B cell (primary cell): ENCODE results near the gene KIAA1210. TPM values are rescaled to one million over a fixed set of nuclear protein-coding genes. Genes with fewer than 3 reads are reported as not detected.

ENCODE experiments used
- ATAC-seq: fragments of 200-7000 bp; cut with Tn5 transposase; one replicate; pipeline ENCODE4 v1.10.0; 2021; ENCODE audit warnings: low read depth, mild to moderate bottlenecking, moderate number of reproducible peaks, moderate library complexity
- CTCF ChIA-PET: fragments of 350-600 bp; sonication (Branson Sonifier 250); formaldehyde crosslinking; loops from one replicate; lab custom pipeline; 2021; ENCODE audit warnings: antibody characterized with exemption, inconsistent platforms; lab: Charles Lee
- POLR2A ChIA-PET: fragments of 350-600 bp; sonication (Branson Sonifier 250); formaldehyde crosslinking; loops from one replicate; lab custom pipeline; 2021; ENCODE audit warnings: antibody characterized with exemption; lab: Charles Lee
- DNase-seq: peaks from one replicate; pipeline ENCODE4 v3.0.0; 2013
- H2AFZ ChIP-seq: 2 replicates; pipeline ENCODE4 v1.6.1; 2012; ENCODE audit warnings: mild to moderate bottlenecking, low read depth, low read length; ENCODE audit not compliant: insufficient read depth, poor library complexity, severe bottlenecking
- H3K27ac ChIP-seq, 2 donors: 1 replicate in 1 of 2; 2 replicates in 1 of 2; pipeline ENCODE4 v1.5.1; 2012 to 2013; ENCODE audit warnings: low read length in 2 of 2, mild to moderate bottlenecking in 2 of 2, moderate library complexity in 1 of 2
- H3K27me3 ChIP-seq, 4 experiments: fragments of 200-600 bp in 1 of 4; sonication (generic) in 1 of 4; replicated peaks in 1 of 4; 1 replicate in 2 of 4; 2 replicates in 2 of 4; pipeline versions ENCODE4 v1.6.1 to v1.7.0; 2013 to 2016; ENCODE audit warnings: low read length in 3 of 4, mild to moderate bottlenecking in 2 of 4, mixed read lengths in 1 of 4, moderate library complexity in 1 of 4; ENCODE audit not compliant: insufficient read depth in 4 of 4, control insufficient read depth in 3 of 4; ENCODE audit errors: control extremely low read depth in 1 of 4
- H3K36me3 ChIP-seq, 2 experiments: replicated peaks in 1 of 2; 1 replicate in 1 of 2; 2 replicates in 1 of 2; pipeline versions ENCODE4 v1.6.1 to v1.7.1; 2013; ENCODE audit warnings: low read length in 1 of 2; ENCODE audit not compliant: insufficient read depth in 2 of 2, control insufficient read depth in 1 of 2; ENCODE audit errors: control extremely low read depth in 1 of 2, extremely low read depth in 1 of 2
- H3K4me1 ChIP-seq, 2 donors: fragments of 200-600 bp in 1 of 2; sonication (generic) in 1 of 2; 1 replicate in 1 of 2; 2 replicates in 1 of 2; pipeline versions ENCODE4 v1.5.1 to v1.6.1; 2013 to 2017; ENCODE audit warnings: low read length in 2 of 2; ENCODE audit not compliant: control insufficient read depth in 2 of 2, insufficient read depth in 2 of 2
- H3K4me2 ChIP-seq: replicated peaks from 2 replicates; pipeline ENCODE3; 2012; ENCODE audit warnings: mild to moderate bottlenecking, low read depth, low read length; ENCODE audit not compliant: poor library complexity, severe bottlenecking
- H3K4me3 ChIP-seq, 5 experiments: fragments of 200-600 bp in 1 of 5; sonication (generic) in 1 of 5; 1 replicate in 3 of 5; 2 replicates in 2 of 5; pipeline versions ENCODE4 v1.5.1 to v1.7.0; 2011 to 2016; ENCODE audit warnings: low read length in 4 of 5, mild to moderate bottlenecking in 4 of 5, low read depth in 2 of 5, control low read depth in 1 of 5, moderate library complexity in 1 of 5; ENCODE audit not compliant: insufficient read depth in 1 of 5; ENCODE audit errors: control extremely low read depth in 1 of 5, extremely low read depth in 1 of 5
- H3K79me2 ChIP-seq: fragments of 200-600 bp; sonication (generic); one replicate; pipeline ENCODE4 v1.6.0; 2016; ENCODE audit warnings: low read length; ENCODE audit not compliant: control insufficient read depth, insufficient read depth
- H3K9ac ChIP-seq: fragments of 200-600 bp; sonication (generic); 2 replicates; pipeline ENCODE4 v1.6.1; 2017; ENCODE audit warnings: mild to moderate bottlenecking, low read length, moderate library complexity
- H3K9me3 ChIP-seq, 3 donors: one replicate each; pipeline versions ENCODE4 v1.6.1 to v1.7.1; 2013; ENCODE audit warnings: low read length in 2 of 3; ENCODE audit not compliant: control insufficient read depth in 2 of 3, insufficient read depth in 1 of 3; ENCODE audit errors: control extremely low read depth in 1 of 3
- H4K20me1 ChIP-seq: 2 replicates; pipeline ENCODE4 v1.6.0; 2012; ENCODE audit warnings: mild to moderate bottlenecking, low read length; ENCODE audit not compliant: insufficient read depth, control insufficient read depth, poor library complexity, severe bottlenecking
- H3K27ac Mint-ChIP-seq: one replicate; pipeline ENCODE4 v1.8.0; 2021; ENCODE audit warnings: mixed read lengths
- H3K27me3 Mint-ChIP-seq: one replicate; pipeline ENCODE4 v1.8.0; 2021; ENCODE audit warnings: mixed read lengths
- H3K4me1 Mint-ChIP-seq: one replicate; pipeline ENCODE4 v1.8.0; 2021; ENCODE audit warnings: mixed read lengths
- H3K4me3 Mint-ChIP-seq: one replicate; pipeline ENCODE4 v1.8.0; 2021; ENCODE audit warnings: mixed read lengths
- H3K9me3 Mint-ChIP-seq: one replicate; pipeline ENCODE4 v1.8.0; 2022; ENCODE audit warnings: mixed read lengths; ENCODE audit not compliant: insufficient read depth
- CTCF ChIP-seq: fragments of 200-600 bp; IDR thresholded peaks from one replicate; pipeline ENCODE4 v1.8.0; 2022; ENCODE audit warnings: antibody characterized with exemption, mild to moderate bottlenecking
- EZH2 ChIP-seq: IDR thresholded peaks from 2 replicates; pipeline ENCODE4 v1.6.1; 2012; ENCODE audit warnings: borderline replicate concordance, low read depth, mild to moderate bottlenecking, moderate library complexity, low read length; ENCODE audit not compliant: insufficient read depth, poor library complexity, severe bottlenecking
- WGBS: methylation state at CpG from one replicate; pipeline ENCODE4 v1.1.5; 2013; ENCODE audit warnings: missing lambda C conversion rate; ENCODE audit not compliant: insufficient coverage; 5-methylcytosine and 5-hydroxymethylcytosine counted together
- intact Hi-C: fragments of 100-400 bp; cut with micrococcal nuclease; formaldehyde crosslinking; loops from one replicate; pipeline ENCODE4 v1.10.0; 2022
- polyA plus RNA-seq: library from polyadenylated mRNA; depleted of rRNA; stranded (reverse); fragments of >200 nt; gene quantifications from 2 replicates; pipeline ENCODE4 v1.2.3, GENCODE V29; 2012
- total RNA-seq, 2 donors: library from RNA; stranded (reverse); fragments of 120-200 nt in 1 of 2; gene quantifications; 1 replicate in 1 of 2; 2 replicates in 1 of 2; pipeline versions ENCODE4 v1.2.3 to v1.2.4, GENCODE V29; 2013 to 2022

Gene KIAA1210
- total and polyA plus RNA-seq, 2 donors (not counting 1 experiment from before 2014, with no cell fraction given) = not detected

- H3K4me2 ChIP-seq = no peak overlapping the region
- ChIA-PET POLR2A (no interaction called here), CTCF (no interaction called here)
- DNase-seq (no peak), ATAC-seq (no peak)
- no peaks in the 10 kb centered on the region for H3K79me2 ChIP-seq
- H3K9ac ChIP-seq = no peak overlapping the region
- H3K27me3 Mint-ChIP-seq = peaks cover 18% of the 10 kb centered on the region
- no peak overlapping the region for H3K27ac ChIP-seq
- H3K9me3 ChIP-seq = no peaks in the 10 kb centered on the region
- no peak overlapping the region for H3K4me3 Mint-ChIP-seq
- H3K9me3 Mint-ChIP-seq = no peaks in the 10 kb centered on the region
- no CpG with 5 or more reads among the region's 6 CpGs for WGBS
- no peak overlapping the region for H3K27ac Mint-ChIP-seq
- H3K4me1 ChIP-seq = no peaks in the 10 kb centered on the region
- H3K36me3 ChIP-seq = no peaks in the 10 kb centered on the region
- no peak for TF ChIP-seq EZH2
- no peak for TF ChIP-seq CTCF
- intact Hi-C loops = no loop called here
- no peak overlapping the region for H3K4me3 ChIP-seq
- H3K4me1 Mint-ChIP-seq = no peaks in the 10 kb centered on the region
- H2AFZ ChIP-seq = no peak overlapping the region
- peaks cover 0 to 4% (median 1%) of the 10 kb centered on the region in 4 experiments for H3K27me3 ChIP-seq
- no peaks in the 10 kb centered on the region for H4K20me1 ChIP-seq
Measured at GRCh38 chrX:119155416-119156035, 27.9 kb upstream of the KIAA1210 start.

GRCh38 chrX:119151051-119151380 is 23.4 kb upstream of the KIAA1210 start:
- ChIA-PET POLR2A (no interaction called here), CTCF (no interaction called here)
- H3K27me3 ChIP-seq = peaks cover 0 to 3% (median 0%) of the 10 kb centered on the region in 4 experiments
- Mint-ChIP-seq H3K4me3 (no peak overlapping the region), H3K27me3 (peaks cover 13% of the 10 kb centered on the region), H3K9me3 (no peaks in the 10 kb centered on the region), H3K4me1 (no peaks in the 10 kb centered on the region), H3K27ac (no peak overlapping the region)
- 61% methylated on average over 5 of the region's 9 CpGs for WGBS
- ATAC-seq = no peak
- no peak overlapping the region for H3K4me3 ChIP-seq
- H2AFZ ChIP-seq = no peak overlapping the region
- intact Hi-C loops = no loop called here
- H3K36me3 ChIP-seq = no peaks in the 10 kb centered on the region
- no peak overlapping the region for H3K27ac ChIP-seq
- TF ChIP-seq EZH2 (no peak), CTCF (no peak)
- DNase-seq = no peak
- no peaks in the 10 kb centered on the region for H3K9me3 ChIP-seq
- H3K4me2 ChIP-seq = no peak overlapping the region
- no peaks in the 10 kb centered on the region for H3K4me1 ChIP-seq
- no peaks in the 10 kb centered on the region for H3K79me2 ChIP-seq
- no peak overlapping the region for H3K9ac ChIP-seq
- no peaks in the 10 kb centered on the region for H4K20me1 ChIP-seq
